Measurements from ENCODE around the gene TTC8. TPM values are rescaled to one million over a fixed set of nuclear protein-coding genes. Genes with fewer than 3 reads are reported as not detected.

TTC8 gene
- total and polyA plus RNA-seq, 10 donors: 4.5 to 23.6 (median 11.0) TPM

DNA sequence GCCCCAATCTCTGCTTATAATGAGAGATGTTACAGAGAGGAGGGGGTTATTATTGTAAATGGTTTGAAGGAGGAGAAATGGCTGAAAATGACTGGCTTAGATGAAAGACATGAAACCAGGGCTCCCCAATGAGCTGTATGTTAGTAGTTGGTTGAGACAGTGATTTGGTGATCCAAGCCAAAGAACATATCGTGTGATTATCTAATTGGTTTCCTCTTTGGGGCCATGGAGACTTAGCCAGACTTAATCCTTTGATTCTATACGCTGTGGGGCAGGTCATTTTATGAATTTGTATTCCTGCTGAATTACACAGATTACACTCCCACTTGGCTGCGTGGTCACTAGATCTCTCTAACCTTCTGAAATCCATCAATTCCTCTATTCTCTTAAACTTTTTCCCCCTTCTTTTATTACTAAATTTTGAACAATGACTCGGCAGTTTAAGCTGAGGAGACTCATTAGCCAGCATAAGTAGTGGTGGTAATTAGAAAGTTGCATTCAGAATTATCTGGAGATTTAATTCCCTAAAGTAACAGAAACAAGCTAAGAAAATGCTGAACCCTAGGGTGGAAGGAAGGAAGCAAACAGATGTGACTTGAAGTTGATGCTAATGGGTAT lies 5.3 kb downstream of the TTC8 start:
- Histone ChIP-seq H3K27me3 (replicated peaks in 1 of 7) (no peaks in the 10 kb centered on the region), H3K4me1 (peaks cover 0 to 27% (median 17%) of the 10 kb centered on the region in 6 donors), H3K4me3 (no peak overlapping the region), H3K27ac (peak overlapping the region in 2 of 8 donors; percentile 2 to 34), H3K9me3 (no peaks in the 10 kb centered on the region), H3K36me3 (no peaks in the 10 kb centered on the region)
- no peak for TF ChIP-seq POLR2A (IDR thresholded peaks at IDR 0.05)
- WGBS, 5 donors: 54 to 78% (median 62%) methylated on average over 4 of the region's 4 CpGs
- intact Hi-C loops (cut with DNase I; ENCODE audit: low total_unique reads): no loop called here
- no peak for DNase-seq

GRCh38 chr14:88831284-88831683 lies 6.8 kb downstream of the TTC8 start:
- no peak overlapping the region for H3K4me3 ChIP-seq
- no peaks in the 10 kb centered on the region for H3K36me3 ChIP-seq
- TF ChIP-seq POLR2AphosphoS5 (IDR thresholded peaks at IDR 0.05): no peak
- no peak for TF ChIP-seq CTCF (IDR thresholded peaks at IDR 0.05 in 8 of 11, conservative IDR thresholded peaks at IDR 0.05 in 3 of 11)
- no peak for TF ChIP-seq POLR2A (IDR thresholded peaks at IDR 0.05)
- no peaks in the 10 kb centered on the region for H3K27me3 ChIP-seq (replicated peaks in 1 of 7)
- no peak for DNase-seq
- no peak overlapping the region for H3K27ac ChIP-seq
- peaks cover 0 to 24% (median 11%) of the 10 kb centered on the region in 6 donors for H3K4me1 ChIP-seq
- intact Hi-C loops (cut with DNase I; ENCODE audit: low total_unique reads): no loop called here
- no peaks in the 10 kb centered on the region for H3K9me3 ChIP-seq

DNA sequence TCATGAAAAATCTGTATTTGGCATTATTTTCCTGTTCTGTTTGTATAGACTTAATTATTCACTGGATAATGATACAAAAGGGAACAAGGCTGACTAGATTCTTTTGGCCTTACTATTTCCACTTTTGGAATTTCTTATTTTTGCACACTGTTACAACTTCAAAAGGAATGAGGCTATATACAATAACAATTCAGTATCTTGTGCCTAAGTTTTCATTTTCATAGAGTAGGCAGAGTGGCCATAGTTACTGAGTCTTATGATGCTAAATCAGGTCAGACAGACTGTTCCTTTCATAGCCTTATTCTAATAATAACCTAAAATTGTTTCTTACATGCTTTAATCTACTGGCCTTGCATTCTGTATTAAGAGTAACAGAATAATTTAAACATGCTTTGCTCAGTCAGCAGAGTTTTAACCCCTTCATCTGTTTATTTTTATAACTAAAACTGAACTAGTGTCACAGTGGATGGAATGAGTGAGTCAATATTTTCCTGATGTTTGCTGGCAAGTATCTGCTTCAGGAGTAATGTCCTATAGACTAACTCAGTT lies 10.5 kb downstream of the TTC8 start:
- H3K36me3 ChIP-seq: no peaks in the 10 kb centered on the region
- peaks cover 0 to 9% (median 3%) of the 10 kb centered on the region in 6 donors for H3K4me1 ChIP-seq
- H3K9me3 ChIP-seq: no peaks in the 10 kb centered on the region
- no peak for DNase-seq
- intact Hi-C loops (cut with DNase I; ENCODE audit: low total_unique reads): no loop called here
- no peak overlapping the region for H3K27ac ChIP-seq
- H3K27me3 ChIP-seq (replicated peaks in 1 of 7): no peaks in the 10 kb centered on the region
- H3K4me3 ChIP-seq: no peak overlapping the region
- no peak for TF ChIP-seq CTCF (IDR thresholded peaks at IDR 0.05 in 8 of 11, conservative IDR thresholded peaks at IDR 0.05 in 3 of 11)
- no peak for TF ChIP-seq POLR2A (IDR thresholded peaks at IDR 0.05)

DNA sequence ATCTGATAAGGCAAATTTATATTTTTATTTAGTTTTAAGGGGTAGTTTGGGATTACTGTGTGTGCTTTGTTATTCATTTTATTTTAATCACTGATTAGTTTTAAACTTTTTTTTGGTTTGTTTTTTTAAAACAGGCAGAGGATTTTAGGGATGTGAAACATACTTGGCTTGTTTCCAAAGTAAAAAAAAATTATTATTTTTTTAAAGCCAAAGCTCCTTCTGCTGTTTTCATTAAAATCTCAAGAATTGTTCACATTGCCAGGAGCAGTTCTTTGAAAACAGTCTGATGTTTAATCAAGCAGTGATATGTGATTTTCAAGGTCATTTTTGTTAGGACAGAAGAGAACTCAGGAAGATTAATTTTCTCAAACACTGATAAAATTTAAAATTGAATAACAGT lies 11.2 kb downstream of the TTC8 start:
- H3K4me3 ChIP-seq: no peak overlapping the region
- DNase-seq: no peak
- H3K9me3 ChIP-seq: no peaks in the 10 kb centered on the region
- peaks cover 0 to 3% (median 0%) of the 10 kb centered on the region in 6 donors for H3K36me3 ChIP-seq
- H3K27ac ChIP-seq: no peak overlapping the region
- TF ChIP-seq POLR2A (IDR thresholded peaks at IDR 0.05) (no peak), POLR2AphosphoS5 (IDR thresholded peaks at IDR 0.05) (no peak), CTCF (IDR thresholded peaks at IDR 0.05 in 8 of 11, conservative IDR thresholded peaks at IDR 0.05 in 3 of 11) (no peak)
- H3K27me3 ChIP-seq (replicated peaks in 1 of 7): no peaks in the 10 kb centered on the region
- H3K4me1 ChIP-seq: peaks cover 0 to 6% (median 2%) of the 10 kb centered on the region in 6 donors
- intact Hi-C loops (cut with DNase I; ENCODE audit: low total_unique reads): no loop called here
